Measurements from ENCODE around the gene RCL1. TPM values are rescaled to one million over a fixed set of nuclear protein-coding genes. Genes with fewer than 3 reads are reported as not detected.
A peak's percentile ranks its signal among the peaks of the same experiment; 100 is the strongest.

Gene RCL1
- total RNA-seq, 1 experiment from 2014 or later, result 31.2 TPM

GRCh38 chr9:4902135-4902475 lies 109.4 kb downstream of the RCL1 start:
- intact Hi-C loops (cut with micrococcal nuclease; ENCODE audit: unreplicated experiment), result no loop called here
- ChIA-PET CTCF (no interaction called here), POLR2A (ENCODE audit: low non-redundant PET) (no interaction called here)
- Histone ChIP-seq H3K4me3 (ENCODE audit: low read depth, low read length, poor library complexity, severe bottlenecking) (no peak overlapping the region), H3K4me1 (ENCODE audit: insufficient read depth, low read length, poor library complexity, severe bottlenecking) (peaks cover 11% of the 10 kb centered on the region), H3K9me3 (ENCODE audit: low read depth, low read length, poor library complexity, severe bottlenecking) (no peaks in the 10 kb centered on the region), H3K27ac (ENCODE audit: low read depth, low read length, poor library complexity, severe bottlenecking) (no peak overlapping the region), H3K36me3 (ENCODE audit: insufficient read depth, low read length, poor library complexity, severe bottlenecking) (no peaks in the 10 kb centered on the region), H3K27me3 (replicated peaks; ENCODE audit: insufficient read depth, low read depth, low read length, poor library complexity) (no peaks in the 10 kb centered on the region)
- BruUV-seq (replicated peaks), result no TSS peak
- DNase-seq (ENCODE audit: low spot score), result no peak
- TF ChIP-seq CTCF (conservative IDR thresholded peaks at IDR 0.05; ENCODE audit: low read depth, low read length) (no peak), EZH2 (IDR thresholded peaks at IDR 0.05; ENCODE audit: borderline replicate concordance, low read depth, low read length, poor library complexity, severe bottlenecking) (no peak)

GRCh38 chr9:4904322-4905134 lies 111.8 kb downstream of the RCL1 start:
- peaks cover 11% of the 10 kb centered on the region for H3K4me1 ChIP-seq (ENCODE audit: insufficient read depth, low read length, poor library complexity, severe bottlenecking)
- H3K36me3 ChIP-seq (ENCODE audit: insufficient read depth, low read length, poor library complexity, severe bottlenecking), result no peaks in the 10 kb centered on the region
- BruUV-seq (replicated peaks), result no TSS peak
- TF ChIP-seq CTCF (conservative IDR thresholded peaks at IDR 0.05; ENCODE audit: low read depth, low read length) (no peak), EZH2 (IDR thresholded peaks at IDR 0.05; ENCODE audit: borderline replicate concordance, low read depth, low read length, poor library complexity, severe bottlenecking) (no peak)
- POLR2A ChIA-PET (ENCODE audit: low non-redundant PET), result no interaction called here
- no peaks in the 10 kb centered on the region for H3K9me3 ChIP-seq (ENCODE audit: low read depth, low read length, poor library complexity, severe bottlenecking)
- H3K27me3 ChIP-seq (replicated peaks; ENCODE audit: insufficient read depth, low read depth, low read length, poor library complexity), result no peaks in the 10 kb centered on the region
- H3K27ac ChIP-seq (ENCODE audit: low read depth, low read length, poor library complexity, severe bottlenecking), result no peak overlapping the region
- CTCF ChIA-PET, result no interaction called here
- H3K4me3 ChIP-seq (ENCODE audit: low read depth, low read length, poor library complexity, severe bottlenecking), result no peak overlapping the region
- no peak for DNase-seq (ENCODE audit: low spot score)
- intact Hi-C loops (cut with micrococcal nuclease; ENCODE audit: unreplicated experiment), result no loop called here

- POLR2A ChIA-PET (ENCODE audit: low non-redundant PET), result no interaction called here
- Histone ChIP-seq H3K4me3 (ENCODE audit: low read depth, low read length, poor library complexity, severe bottlenecking) (no peak overlapping the region), H3K27ac (ENCODE audit: low read depth, low read length, poor library complexity, severe bottlenecking) (no peak overlapping the region), H3K4me1 (ENCODE audit: insufficient read depth, low read length, poor library complexity, severe bottlenecking) (peaks cover 11% of the 10 kb centered on the region), H3K27me3 (replicated peaks; ENCODE audit: insufficient read depth, low read depth, low read length, poor library complexity) (no peaks in the 10 kb centered on the region), H3K36me3 (ENCODE audit: insufficient read depth, low read length, poor library complexity, severe bottlenecking) (no peaks in the 10 kb centered on the region), H3K9me3 (ENCODE audit: low read depth, low read length, poor library complexity, severe bottlenecking) (no peaks in the 10 kb centered on the region)
- no peak for TF ChIP-seq EZH2 (IDR thresholded peaks at IDR 0.05; ENCODE audit: borderline replicate concordance, low read depth, low read length, poor library complexity, severe bottlenecking)
- TF ChIP-seq CTCF (conservative IDR thresholded peaks at IDR 0.05; ENCODE audit: low read depth, low read length), result no peak
- BruUV-seq (replicated peaks), result no TSS peak
- DNase-seq (ENCODE audit: low spot score), result peak; percentile 18
- CTCF ChIA-PET, result no interaction called here
- intact Hi-C loops (cut with micrococcal nuclease; ENCODE audit: unreplicated experiment), result no loop called here
Measured at GRCh38 chr9:4905135-4905490, 112.4 kb downstream of the RCL1 start.

Small RNA genes lying within 50 kb of the gene (microRNA-seq; reads per million reads assigned to microRNA genes)
- gene MIR101-2, result 33.4 reads per million, percentile 50 among the genes with 10 or more reads in this experiment

Other genes with a start within 250 kb of the RCL1 start
- 30.9 and 39.5 TPM in 2 replicates for gene PLPP6, start 130.7 kb upstream of the RCL1 start, total RNA-seq (2021)
- 20.4 and 21.2 TPM in 2 replicates for gene SPATA6L, start 126.5 kb upstream of the RCL1 start, total RNA-seq (2021)
- gene CDC37L1, start 113.4 kb upstream of the RCL1 start, total RNA-seq (2021), result 26.8 and 28.7 TPM in 2 replicates
- 93.1 and 93.6 TPM in 2 replicates for gene AK3, start 51.7 kb upstream of the RCL1 start, total RNA-seq (2021)
- 7.3 and 10.5 TPM in 2 replicates for gene JAK2, start 192.3 kb downstream of the RCL1 start, total RNA-seq (2021)

Data from A673 (cell line).